ENCODE data around the gene LRP2BP.

LRP2BP gene

GRCh38 chr4:185395238-185395955 lies at the start of gene LRP2BP:
Gene LRP2BP, minus strand, starts transcription at chr4:185395924. Its CDS starts 17,738 bp downstream, at chr4:185378186.
- no peak for DNase-seq

DNA sequence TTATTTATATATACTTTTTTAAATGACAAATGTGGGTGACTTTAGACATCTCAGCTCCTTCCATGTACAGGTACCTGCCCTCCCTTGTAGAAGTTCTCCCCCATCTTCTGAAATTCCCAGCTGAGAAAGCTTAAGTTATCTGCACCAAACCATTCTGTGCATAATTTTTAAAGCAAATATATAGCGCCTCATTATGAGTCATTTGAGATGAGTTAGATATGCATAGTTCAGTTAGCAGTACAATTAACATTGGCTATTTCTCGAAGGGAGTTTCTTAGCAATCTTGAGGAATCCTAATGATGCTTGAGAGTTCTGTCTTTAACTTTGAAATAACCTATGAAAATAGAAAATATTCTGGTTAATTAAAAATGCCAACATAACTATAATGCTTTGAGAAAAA lies 49.5 kb upstream of the LRP2BP start:
- no peak for DNase-seq

DNA sequence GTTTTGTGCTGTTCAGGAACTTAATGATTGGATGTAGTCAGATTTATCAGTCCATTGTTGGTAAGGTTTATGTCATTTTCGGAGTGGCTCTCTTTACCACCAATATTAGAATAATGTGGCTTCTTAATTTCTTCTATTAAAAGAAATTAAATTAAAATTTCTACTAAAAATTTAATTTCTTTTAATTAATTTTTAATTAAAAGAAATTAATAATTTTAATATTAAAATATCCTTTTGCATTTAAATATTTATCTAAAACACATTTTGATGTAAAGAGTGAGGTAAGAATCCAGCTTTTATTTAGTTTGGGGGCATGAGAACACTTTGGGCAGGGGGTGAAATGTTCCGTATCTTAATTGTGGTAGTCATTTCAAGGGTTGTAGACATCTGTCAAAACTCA lies 45.8 kb upstream of the LRP2BP start:
- no peak for DNase-seq

DNA sequence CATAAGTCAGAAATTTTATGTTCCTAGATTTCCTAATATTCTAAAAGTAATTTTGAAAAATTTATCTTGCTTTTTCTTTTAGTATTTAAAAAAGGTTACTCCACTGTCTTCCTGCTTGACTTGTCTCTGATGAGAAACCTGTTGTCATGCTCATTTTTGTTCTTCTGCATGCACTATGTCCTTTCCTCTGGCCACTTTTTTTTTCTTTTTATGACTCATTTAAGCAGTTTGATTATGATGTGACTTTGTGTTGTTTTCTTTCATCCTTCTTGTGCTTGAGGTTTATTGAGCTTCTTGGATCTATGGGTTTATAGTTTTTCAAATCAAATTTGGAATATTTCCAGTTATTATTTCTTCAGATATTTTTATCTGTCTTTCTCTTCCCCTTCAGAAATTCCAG lies 42.1 kb upstream of the LRP2BP start:
- no peak for DNase-seq

DNA sequence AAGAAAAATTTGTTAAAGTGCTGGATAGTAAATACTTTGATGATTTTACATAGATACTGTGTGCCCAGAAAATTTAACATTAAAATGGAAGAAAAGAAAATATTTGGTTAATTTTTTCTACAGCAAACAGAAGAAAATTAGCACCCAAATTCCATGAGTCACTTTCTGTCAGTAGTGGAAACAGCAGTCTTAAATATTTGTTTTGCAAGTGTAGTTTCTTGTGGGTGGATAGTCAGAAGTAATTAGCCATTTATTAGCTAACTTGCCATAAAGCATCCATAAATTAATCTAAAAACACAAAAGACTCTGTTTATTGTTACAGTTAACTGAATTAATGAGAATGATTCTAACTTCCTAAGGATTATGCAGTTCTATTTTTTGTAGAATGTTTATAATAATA lies 39.7 kb upstream of the LRP2BP start:
- DNase-seq: no peak

DNA sequence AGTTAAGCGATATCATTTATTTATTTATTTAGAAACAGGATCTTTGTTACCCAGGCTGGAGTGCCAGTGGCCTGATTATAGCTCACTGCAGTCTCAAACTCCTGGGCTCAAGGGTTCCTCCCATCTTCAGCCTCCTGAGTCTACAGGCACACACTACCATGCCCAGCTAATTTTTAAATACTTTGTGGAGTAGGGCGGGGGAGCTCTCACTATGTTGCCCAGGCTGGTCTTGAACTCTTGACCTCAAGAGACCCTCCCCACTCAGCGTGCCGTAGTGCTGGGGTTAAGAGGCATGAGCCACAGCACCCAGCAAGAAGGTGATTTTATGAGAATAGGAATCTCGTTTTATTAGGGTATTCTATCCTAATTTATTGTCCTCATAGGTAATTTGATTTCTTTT lies 33.9 kb upstream of the LRP2BP start:
- DNase-seq: no peak

- no peak for DNase-seq
Measured at GRCh38 chr4:185426960-185427688, 31.4 kb upstream of the LRP2BP start.

DNA sequence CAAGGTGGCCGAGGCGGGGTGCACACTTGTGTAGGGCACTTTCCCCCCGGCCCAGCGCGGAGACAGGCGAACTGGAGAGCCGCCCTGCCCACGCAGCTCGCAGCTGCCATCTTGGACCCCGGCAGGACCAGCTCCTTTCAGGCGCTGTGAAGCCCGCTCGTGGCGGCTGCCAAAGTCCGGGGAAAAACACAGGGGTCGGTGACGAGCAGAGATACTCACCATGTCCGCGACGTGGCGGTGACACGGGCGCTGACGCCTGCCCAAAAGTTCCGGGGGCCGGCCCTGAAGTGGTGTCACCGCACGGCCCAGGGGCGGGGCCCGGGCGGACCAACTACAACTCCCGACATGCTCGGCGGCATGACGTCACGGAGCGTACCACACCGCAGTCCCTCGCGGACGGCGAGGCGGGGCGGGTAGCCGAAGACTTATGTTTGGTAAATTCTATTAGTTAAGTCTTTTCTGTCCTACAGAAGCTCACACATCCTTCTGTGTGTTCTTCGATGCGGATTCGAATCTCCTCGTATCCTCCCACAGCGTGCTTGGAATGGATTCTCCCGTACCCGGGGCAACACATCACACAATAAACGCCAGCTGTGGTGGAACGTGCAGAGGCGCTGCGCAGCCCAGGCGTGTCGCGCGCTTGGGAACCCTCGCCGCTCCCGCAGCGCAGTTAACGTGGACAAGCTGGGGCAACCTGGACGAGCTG lies 30.1 kb upstream of the LRP2BP start, which contains the start of gene UFSP2:
Gene UFSP2 (minus strand): TSS at position 318 of the 706 bp plus-strand sequence. CDS start 96 bp downstream, at position 222.
- DNase-seq: peak; percentile 77

DNA sequence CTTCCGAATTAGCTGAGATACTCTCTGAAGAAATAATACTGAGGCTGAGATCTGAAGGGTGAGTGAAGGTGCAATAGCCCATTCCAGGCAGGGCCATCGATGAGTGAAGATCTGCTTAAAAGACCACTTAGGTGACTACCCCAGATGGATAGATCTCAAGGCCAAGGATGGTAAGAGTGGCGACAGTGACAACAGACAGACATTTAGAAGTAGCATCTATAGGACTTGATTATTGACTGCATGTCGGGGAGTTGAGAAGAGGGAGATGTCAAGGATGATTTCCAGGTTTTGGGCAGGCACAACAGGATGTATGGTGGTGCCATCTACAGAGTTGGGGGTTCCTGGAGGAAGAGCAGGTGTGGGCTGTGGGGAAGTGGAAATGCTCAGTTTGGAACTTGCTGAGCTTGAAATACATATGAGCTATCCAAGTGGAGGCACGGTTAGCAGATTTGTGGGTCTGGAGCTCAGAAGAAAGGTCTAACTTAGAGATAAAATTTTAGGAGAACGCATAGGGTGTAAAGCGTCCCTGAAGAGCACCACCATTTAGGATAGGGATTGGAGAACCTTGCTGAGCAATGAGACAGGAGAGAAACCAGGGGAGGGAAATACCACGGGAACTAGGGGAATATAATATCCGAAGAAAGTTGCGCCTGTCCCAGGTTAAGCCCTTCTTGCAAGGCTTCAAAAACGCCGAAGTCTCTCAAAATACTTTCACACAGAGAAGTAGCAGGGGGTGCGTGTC lies 29.4 kb upstream of the LRP2BP start:
- peak; percentile 21 for DNase-seq

DNA sequence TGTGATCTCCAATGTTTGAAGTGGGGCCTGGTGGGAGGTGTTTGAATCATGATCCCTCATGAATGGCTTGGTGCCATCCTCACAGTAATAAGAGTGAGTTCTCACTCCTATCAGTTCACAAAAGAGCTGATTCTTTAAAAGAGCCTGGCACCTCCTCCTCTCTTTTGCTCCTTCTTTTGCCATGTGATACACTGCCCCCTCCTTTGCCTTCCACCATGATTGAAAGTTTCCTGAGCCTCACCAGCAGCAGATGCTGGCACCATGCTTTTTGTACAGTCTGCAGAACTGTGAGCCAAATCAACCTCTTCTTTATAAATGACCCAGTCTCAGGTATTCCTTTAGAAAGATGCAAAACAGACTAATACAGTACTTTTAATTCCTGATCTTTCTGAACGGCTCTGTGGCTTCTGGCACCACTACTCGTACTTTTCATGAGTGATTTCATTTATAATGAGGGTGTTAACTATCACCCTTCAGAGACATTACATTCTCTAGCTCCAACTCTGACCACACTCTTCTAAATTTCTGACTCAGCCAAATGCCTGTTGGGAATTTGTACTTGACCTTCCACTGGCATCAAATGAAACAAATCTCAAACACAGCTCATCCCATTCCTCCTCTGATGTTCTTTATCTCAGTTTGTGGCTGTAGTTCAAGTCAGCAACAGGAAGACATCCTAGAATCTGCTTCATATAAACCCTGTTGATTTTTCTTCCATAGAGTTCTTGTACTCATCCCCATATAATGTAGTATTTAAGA lies 25.8 kb upstream of the LRP2BP start:
- no peak for DNase-seq

- DNase-seq: no peak
Measured at GRCh38 chr4:185416955-185417354, 21.2 kb upstream of the LRP2BP start.

GRCh38 chr4:185412412-185412811 lies 16.7 kb upstream of the LRP2BP start:
- no peak for DNase-seq

DNA sequence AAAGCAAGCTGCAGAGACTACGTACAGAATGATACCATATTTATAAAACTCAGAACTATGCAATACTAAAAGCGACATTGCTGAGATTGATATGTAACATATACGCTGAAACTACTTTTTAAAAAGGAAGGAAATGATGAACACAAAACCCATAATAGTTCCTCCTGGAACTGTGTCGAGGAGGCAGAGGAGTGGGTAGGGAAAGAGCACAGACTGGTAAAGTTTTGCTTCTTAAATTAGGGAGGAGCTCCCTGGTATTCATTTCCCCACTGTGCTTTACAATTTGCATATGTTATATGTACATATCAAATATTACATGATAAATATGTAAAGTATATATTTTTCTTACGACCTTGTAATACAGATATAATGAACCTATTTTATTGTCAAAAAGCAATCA lies 16.1 kb upstream of the LRP2BP start:
- DNase-seq: no peak

- DNase-seq: no peak
Measured at GRCh38 chr4:185408432-185408831, 12.7 kb upstream of the LRP2BP start.

GRCh38 chr4:185405296-185405999 lies 9.7 kb upstream of the LRP2BP start:
- no peak for DNase-seq

GRCh38 chr4:185404031-185404430 lies 8.3 kb upstream of the LRP2BP start:
- no peak for DNase-seq

- DNase-seq: no peak
Measured at GRCh38 chr4:185399466-185399865, 3.7 kb upstream of the LRP2BP start.

- no peak for DNase-seq
Measured at GRCh38 chr4:185398618-185399017, 2.9 kb upstream of the LRP2BP start.

DNA sequence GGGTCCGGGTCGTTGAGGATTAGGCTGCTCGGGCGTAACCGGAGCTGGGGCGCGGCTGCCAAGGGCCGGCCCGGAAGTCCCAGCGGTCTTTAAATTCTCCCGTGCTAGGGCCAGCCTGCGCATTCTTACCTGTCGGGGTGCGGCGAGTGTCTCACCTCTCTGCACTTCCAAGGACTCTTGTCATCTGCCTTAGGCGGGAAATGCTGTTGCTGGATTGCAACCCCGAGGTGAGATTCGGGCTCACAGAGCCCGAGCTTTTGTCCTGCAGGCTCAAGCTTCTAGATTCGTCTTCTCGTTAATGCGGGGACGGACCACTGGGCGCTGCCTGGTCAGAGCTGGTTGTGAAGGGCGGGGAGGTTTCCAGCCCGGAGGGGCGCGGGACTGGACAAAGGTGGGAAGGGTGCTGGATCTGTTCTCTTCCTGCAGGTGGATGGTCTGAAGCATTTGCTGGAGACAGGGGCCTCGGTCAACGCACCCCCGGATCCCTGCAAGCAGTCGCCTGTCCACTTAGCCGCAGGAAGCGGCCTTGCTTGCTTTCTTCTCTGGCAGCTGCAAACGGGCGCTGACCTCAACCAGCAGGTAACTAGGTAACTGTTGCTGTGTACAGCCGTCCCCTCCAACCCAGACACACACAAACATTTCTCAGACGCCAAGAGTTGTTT lies 1.1 kb upstream of the LRP2BP start, which contains the start of gene ANKRD37:
Gene ANKRD37 (plus strand): TSS at position 118 of the 662 bp plus-strand sequence. CDS start 83 bp downstream, at position 201.
- peak; percentile 78 for DNase-seq

DNA sequence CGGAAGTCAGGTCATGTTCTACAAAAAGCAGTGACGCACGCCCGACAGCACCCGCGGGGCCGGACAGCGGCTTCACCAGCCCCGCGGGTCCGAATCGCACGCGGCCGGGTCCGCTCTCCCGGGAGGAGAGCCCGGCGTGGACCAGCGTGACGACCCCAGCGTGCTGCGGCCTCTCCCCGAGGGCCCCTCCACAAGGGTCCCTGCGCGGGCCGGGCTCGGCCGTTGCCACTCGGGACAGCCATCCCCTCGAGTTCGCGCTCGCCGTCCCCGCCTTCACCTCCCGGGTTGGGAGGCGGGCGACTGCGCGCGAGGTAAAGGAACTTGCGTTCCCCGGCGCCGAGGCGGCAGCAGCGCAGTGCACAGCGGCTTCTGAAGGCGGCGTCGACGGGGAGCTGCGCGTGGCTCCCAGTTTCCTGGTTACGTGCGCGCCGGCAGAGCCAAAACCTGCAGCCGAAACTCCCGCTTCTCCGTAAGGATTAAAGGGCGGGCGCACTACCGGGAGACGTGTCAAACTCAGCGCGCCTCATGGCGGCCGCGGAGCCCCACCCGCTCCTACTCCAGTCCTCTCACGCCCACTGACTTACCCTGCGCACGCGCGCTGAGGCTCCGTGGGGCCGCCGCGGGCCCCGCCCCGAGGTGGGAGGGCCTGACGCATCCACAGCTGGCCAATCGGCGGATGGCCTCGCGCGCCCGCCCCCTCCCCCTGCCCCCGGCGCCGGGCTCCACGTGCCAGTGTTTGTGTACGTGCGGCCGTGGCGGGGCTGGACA lies 416 bp upstream of the LRP2BP start:
- peak; percentile 93 for DNase-seq

Measured in NCI-H146 (cell line).